ENCODE results near the gene ZFC3H1. TPM values are rescaled to one million over a fixed set of nuclear protein-coding genes. Genes with fewer than 3 reads are reported as not detected.
"Not testable (repeated sequence)": the region's sequence is repeated elsewhere in the genome, so short reads cannot be mapped to it uniquely, and the experiment has no call there.

The ZFC3H1 gene
- total RNA-seq, result 10 to 100 TPM; 26.1 to 37.2 (median 28.6) TPM

DNA sequence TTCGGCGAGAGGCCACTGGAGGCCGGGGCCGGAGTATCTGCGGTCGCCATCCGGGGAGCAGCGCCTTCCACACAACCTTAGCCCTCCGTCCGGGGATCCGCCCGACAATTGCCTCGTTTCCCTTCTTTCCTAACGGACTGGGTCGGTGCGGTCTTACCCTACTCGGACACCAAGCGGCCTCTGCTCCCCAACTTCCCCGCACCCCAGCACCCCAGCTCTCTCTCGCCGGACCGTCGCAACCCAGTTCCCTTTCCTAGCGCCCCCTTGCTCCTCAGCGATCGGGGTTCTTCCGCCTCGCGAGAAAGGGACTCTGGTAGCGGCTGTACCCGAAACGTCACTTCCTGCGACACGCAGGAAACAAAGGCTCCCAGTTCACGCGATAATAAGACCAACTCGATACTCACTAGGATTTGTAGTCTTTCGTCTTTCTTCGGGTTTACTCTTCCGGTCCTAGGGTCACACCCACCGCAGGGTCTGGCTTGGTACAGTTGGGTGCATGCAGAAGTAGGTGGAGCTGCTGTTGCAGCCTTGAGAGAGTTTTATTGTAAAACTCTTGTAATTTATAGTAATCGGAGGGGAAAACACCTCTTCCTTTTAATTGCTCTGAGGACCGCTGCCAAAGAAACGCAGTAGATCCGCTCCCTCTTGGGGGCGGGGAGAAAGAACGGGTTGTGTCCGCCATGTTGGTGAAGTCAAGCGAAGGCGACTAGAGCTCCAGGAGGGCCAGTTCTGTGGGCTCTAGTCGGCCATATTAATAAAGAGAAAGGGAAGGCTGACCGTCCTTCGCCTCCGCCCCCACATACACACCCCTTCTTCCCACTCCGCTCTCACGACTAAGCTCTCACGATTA is at the start of gene ZFC3H1, which contains the start of gene THAP2:
ZFC3H1 (minus strand) TSS at position 288 of the 850 bp plus-strand sequence; CDS start at position 50, 238 bp downstream.
THAP2 (plus strand) TSS at position 741 of the 850 bp plus-strand sequence. CDS start 209 bp downstream, outside the sequence.
- Mint-ChIP-seq H3K27me3 (ENCODE audit: low read depth) (no peaks in the 10 kb centered on the region), H3K9me3 (no peaks in the 10 kb centered on the region), H3K4me1 (ENCODE audit: low read depth) (peaks cover 39% of the 10 kb centered on the region), H3K4me3 (peak within 1 kb of the TSS; percentile 99), H3K36me3 (ENCODE audit: insufficient read depth) (peaks cover 26% of the 10 kb centered on the region)
- ATAC-seq (peak; percentile 83 to 86), DNase-seq (peak; percentile 82)

- Mint-ChIP-seq H3K4me1 (ENCODE audit: low read depth) (peaks cover 10% of the 10 kb centered on the region), H3K27me3 (ENCODE audit: low read depth) (no peaks in the 10 kb centered on the region), H3K4me3 (no peak overlapping the region), H3K36me3 (ENCODE audit: insufficient read depth) (peaks cover 5% of the 10 kb centered on the region), H3K9me3 (peaks cover 27% of the 10 kb centered on the region)
- ATAC-seq, result no peak
- no peak for DNase-seq
Measured at GRCh38 chr12:71710276-71711125, 46.9 kb upstream of the ZFC3H1 start.

GRCh38 chr12:71708658-71709057 is 45.0 kb upstream of the ZFC3H1 start:
- Mint-ChIP-seq H3K36me3 (ENCODE audit: insufficient read depth) (peaks cover 8% of the 10 kb centered on the region), H3K27me3 (ENCODE audit: low read depth) (no peaks in the 10 kb centered on the region), H3K4me1 (ENCODE audit: low read depth) (peaks cover 10% of the 10 kb centered on the region), H3K4me3 (no peak overlapping the region), H3K9me3 (peaks cover 18% of the 10 kb centered on the region)
- DNase-seq (no peak), ATAC-seq (no peak)

DNA sequence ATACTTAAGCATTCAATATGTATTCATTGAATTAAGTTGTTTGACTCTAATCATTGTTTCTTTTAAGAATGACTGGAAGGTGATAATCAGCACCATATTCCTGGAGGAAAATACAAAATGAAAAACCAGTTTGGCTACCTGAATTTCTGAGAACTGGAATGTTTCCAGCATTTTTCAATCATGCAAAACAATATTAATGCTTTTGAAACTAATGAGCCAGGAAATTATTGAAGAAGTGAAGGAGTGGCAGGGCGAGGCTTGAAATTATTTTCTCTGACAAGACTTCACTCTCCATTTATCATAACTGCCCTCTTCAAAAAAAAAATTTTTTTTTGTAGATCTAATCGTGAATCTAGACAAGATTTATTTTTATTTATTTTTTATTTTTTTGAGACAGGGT is 41.3 kb upstream of the ZFC3H1 start:
- Mint-ChIP-seq H3K27me3 (ENCODE audit: low read depth) (no peaks in the 10 kb centered on the region), H3K4me1 (ENCODE audit: low read depth) (peaks cover 10% of the 10 kb centered on the region), H3K4me3 (no peak overlapping the region), H3K36me3 (ENCODE audit: insufficient read depth) (peaks cover 19% of the 10 kb centered on the region), H3K9me3 (no peaks in the 10 kb centered on the region)
- ATAC-seq (no peak), DNase-seq (no peak)

- H3K4me1 Mint-ChIP-seq (ENCODE audit: low read depth), result peaks cover 8% of the 10 kb centered on the region
- H3K36me3 Mint-ChIP-seq (ENCODE audit: insufficient read depth), result peaks cover 22% of the 10 kb centered on the region
- DNase-seq (no peak), ATAC-seq (no peak)
- no peaks in the 10 kb centered on the region for H3K27me3 Mint-ChIP-seq (ENCODE audit: low read depth)
- no peaks in the 10 kb centered on the region for H3K9me3 Mint-ChIP-seq
- H3K4me3 Mint-ChIP-seq, result no peak overlapping the region
Measured at GRCh38 chr12:71703206-71703605, 39.6 kb upstream of the ZFC3H1 start.

DNA sequence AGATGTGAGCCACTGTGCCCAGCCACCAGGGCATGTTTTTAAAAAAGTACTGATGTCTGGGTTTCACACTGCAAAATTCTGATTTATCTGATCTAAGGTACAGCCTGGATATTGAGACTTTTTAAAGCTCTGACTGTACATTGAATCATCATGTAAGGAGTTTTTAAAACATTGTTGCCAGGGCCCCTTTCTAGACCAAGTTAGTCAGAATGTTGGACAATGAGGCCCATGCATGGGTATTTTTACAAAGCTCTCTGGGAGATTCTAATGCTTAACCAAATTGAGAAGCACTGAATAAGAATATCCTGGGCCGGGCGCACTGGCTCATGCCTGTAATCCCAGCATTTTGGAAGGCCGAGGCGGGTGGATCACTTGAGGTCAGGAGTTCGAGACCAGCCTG is 38.9 kb upstream of the ZFC3H1 start:
- Mint-ChIP-seq H3K36me3 (ENCODE audit: insufficient read depth) (peaks cover 22% of the 10 kb centered on the region), H3K9me3 (no peaks in the 10 kb centered on the region), H3K27me3 (ENCODE audit: low read depth) (no peaks in the 10 kb centered on the region), H3K4me3 (no peak overlapping the region), H3K4me1 (ENCODE audit: low read depth) (peaks cover 2% of the 10 kb centered on the region)
- ATAC-seq (no peak), DNase-seq (no peak)

- ATAC-seq; DNase-seq; H3K4me3 Mint-ChIP-seq; H3K4me1 Mint-ChIP-seq (ENCODE audit: low read depth); H3K27me3 Mint-ChIP-seq (ENCODE audit: low read depth); H3K9me3 Mint-ChIP-seq: not testable (repeated sequence)
- peaks cover 19% of the 10 kb centered on the region for H3K36me3 Mint-ChIP-seq (ENCODE audit: insufficient read depth)
Measured at GRCh38 chr12:71702181-71702580, 38.5 kb upstream of the ZFC3H1 start.

GRCh38 chr12:71695782-71696181 is 32.1 kb upstream of the ZFC3H1 start:
- H3K9me3 Mint-ChIP-seq, result no peaks in the 10 kb centered on the region
- DNase-seq (no peak), ATAC-seq (no peak)
- H3K4me3 Mint-ChIP-seq, result no peak overlapping the region
- H3K4me1 Mint-ChIP-seq (ENCODE audit: low read depth), result peaks cover 15% of the 10 kb centered on the region
- H3K36me3 Mint-ChIP-seq (ENCODE audit: insufficient read depth), result peaks cover 10% of the 10 kb centered on the region
- no peaks in the 10 kb centered on the region for H3K27me3 Mint-ChIP-seq (ENCODE audit: low read depth)

DNA sequence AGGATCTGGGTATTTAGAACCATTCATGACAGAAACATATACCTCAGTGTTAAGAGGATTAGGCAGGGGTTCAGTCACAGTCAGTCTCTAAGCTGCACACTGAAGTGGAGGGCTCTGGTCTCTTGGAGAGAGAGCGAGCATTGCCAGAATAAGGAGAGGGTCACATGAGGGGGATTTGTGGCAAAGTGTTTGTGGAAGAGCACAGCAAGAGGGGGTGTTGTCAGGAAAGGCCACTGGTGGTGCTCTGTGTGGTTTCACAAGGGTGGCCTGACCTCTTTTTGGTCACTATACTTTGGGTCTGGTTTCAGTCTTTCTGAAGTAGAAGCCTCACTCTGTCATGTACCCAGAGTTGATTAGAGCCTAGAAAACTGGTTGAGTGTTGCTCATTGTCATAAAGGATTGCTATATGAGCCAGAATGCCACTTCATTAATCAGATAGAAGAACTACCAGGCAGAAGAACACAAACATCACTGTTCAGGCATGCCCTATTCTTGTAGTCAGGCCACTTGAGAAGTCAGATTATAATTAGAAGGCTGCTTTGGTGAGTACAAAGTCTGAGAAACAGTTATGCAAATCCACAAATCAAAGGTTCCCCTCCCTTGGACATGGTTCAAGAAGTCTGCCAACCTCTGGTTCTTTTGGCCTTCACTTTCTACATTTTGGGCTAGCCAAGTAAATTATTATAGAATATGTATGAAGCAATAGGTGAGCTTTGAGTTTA is 30.6 kb upstream of the ZFC3H1 start:
- Mint-ChIP-seq H3K4me3 (no peak overlapping the region), H3K27me3 (ENCODE audit: low read depth) (no peaks in the 10 kb centered on the region), H3K36me3 (ENCODE audit: insufficient read depth) (peaks cover 4% of the 10 kb centered on the region), H3K4me1 (ENCODE audit: low read depth) (peaks cover 15% of the 10 kb centered on the region), H3K9me3 (no peaks in the 10 kb centered on the region)
- DNase-seq, result no peak
- no peak for ATAC-seq

GRCh38 chr12:71693651-71694050 is 30.0 kb upstream of the ZFC3H1 start:
- H3K27me3 Mint-ChIP-seq (ENCODE audit: low read depth); ATAC-seq; H3K4me3 Mint-ChIP-seq; H3K36me3 Mint-ChIP-seq (ENCODE audit: insufficient read depth); H3K9me3 Mint-ChIP-seq; DNase-seq: not testable (repeated sequence)
- peaks cover 15% of the 10 kb centered on the region for H3K4me1 Mint-ChIP-seq (ENCODE audit: low read depth)

GRCh38 chr12:71693126-71693525 is 29.5 kb upstream of the ZFC3H1 start:
- DNase-seq (no peak), ATAC-seq (no peak)
- no peak overlapping the region for H3K4me3 Mint-ChIP-seq
- H3K36me3 Mint-ChIP-seq (ENCODE audit: insufficient read depth), result peaks cover 1% of the 10 kb centered on the region
- no peaks in the 10 kb centered on the region for H3K27me3 Mint-ChIP-seq (ENCODE audit: low read depth)
- no peaks in the 10 kb centered on the region for H3K9me3 Mint-ChIP-seq
- peaks cover 19% of the 10 kb centered on the region for H3K4me1 Mint-ChIP-seq (ENCODE audit: low read depth)

- H3K27me3 Mint-ChIP-seq (ENCODE audit: low read depth), result no peaks in the 10 kb centered on the region
- H3K4me1 Mint-ChIP-seq (ENCODE audit: low read depth), result peaks cover 30% of the 10 kb centered on the region
- H3K9me3 Mint-ChIP-seq, result no peaks in the 10 kb centered on the region
- H3K4me3 Mint-ChIP-seq, result no peak overlapping the region
- ATAC-seq (no peak), DNase-seq (no peak)
- H3K36me3 Mint-ChIP-seq (ENCODE audit: insufficient read depth), result no peaks in the 10 kb centered on the region
Measured at GRCh38 chr12:71691504-71692129, 28.0 kb upstream of the ZFC3H1 start.

- Mint-ChIP-seq H3K4me1 (ENCODE audit: low read depth) (peaks cover 24% of the 10 kb centered on the region), H3K9me3 (no peaks in the 10 kb centered on the region), H3K27me3 (ENCODE audit: low read depth) (no peaks in the 10 kb centered on the region), H3K36me3 (ENCODE audit: insufficient read depth) (no peaks in the 10 kb centered on the region), H3K4me3 (no peak overlapping the region)
- no peak for ATAC-seq
- no peak for DNase-seq
Measured at GRCh38 chr12:71688961-71689570, 25.4 kb upstream of the ZFC3H1 start.
